Measurements from ENCODE around the gene IGFBPL1. TPM values are rescaled to one million over a fixed set of nuclear protein-coding genes. Genes with fewer than 3 reads are reported as not detected.
A peak's percentile ranks its signal among the peaks of the same experiment; 100 is the strongest.
"Not testable (repeated sequence)": the region's sequence is repeated elsewhere in the genome, so short reads cannot be mapped to it uniquely, and the experiment has no call there.

Gene IGFBPL1
- total RNA-seq, 1 experiment from 2014 or later: 6.2 TPM

- DNase-seq (ENCODE audit: low read depth): not testable (repeated sequence)
These were observed 25.1 kb downstream of the IGFBPL1 start for GRCh38 chr9:38399191-38399590.

- no peak for DNase-seq (ENCODE audit: low read depth)
These were observed 27.9 kb downstream of the IGFBPL1 start for GRCh38 chr9:38396371-38396671.

DNA sequence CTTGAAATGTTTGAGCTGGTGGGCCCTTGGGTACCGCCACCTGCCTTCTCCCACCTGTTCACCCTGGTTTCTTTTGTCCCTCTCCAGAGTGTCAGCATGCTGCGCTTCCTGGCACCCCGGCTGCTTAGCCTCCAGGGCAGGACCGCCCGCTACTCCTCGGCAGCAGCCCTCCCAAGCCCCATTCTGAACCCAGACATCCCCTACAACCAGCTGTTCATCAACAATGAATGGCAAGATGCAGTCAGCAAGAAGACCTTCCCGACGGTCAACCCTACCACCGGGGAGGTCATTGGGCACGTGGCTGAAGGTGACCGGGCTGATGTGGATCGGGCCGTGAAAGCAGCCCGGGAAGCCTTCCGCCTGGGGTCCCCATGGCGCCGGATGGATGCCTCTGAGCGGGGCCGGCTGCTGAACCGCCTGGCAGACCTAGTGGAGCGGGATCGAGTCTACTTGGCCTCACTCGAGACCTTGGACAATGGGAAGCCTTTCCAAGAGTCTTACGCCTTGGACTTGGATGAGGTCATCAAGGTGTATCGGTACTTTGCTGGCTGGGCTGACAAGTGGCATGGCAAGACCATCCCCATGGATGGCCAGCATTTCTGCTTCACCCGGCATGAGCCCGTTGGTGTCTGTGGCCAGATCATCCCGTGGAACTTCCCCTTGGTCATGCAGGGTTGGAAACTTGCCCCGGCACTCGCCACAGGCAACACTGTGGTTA is 28.4 kb downstream of the IGFBPL1 start:
- no peak for DNase-seq (ENCODE audit: low read depth)

DNA sequence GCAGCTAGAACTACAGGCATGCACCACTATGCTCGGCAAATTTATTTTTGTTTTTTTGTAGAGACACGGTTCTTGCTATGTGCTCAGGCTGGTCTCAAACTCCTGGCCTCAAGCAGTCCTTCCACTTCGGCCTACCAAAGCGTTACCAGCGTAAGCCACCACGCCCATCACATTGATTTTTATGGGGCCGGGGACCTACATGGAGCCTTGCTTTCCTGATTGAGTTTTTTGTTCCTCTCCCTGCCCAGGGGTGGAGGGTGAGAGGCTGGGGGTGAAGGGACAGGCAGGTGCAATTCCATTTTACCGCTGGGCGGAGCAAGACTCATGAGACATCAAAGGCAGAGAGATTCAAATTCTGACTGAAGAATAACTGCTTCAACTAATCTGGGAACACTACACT is 29.8 kb downstream of the IGFBPL1 start:
- DNase-seq (ENCODE audit: low read depth): no peak

- DNase-seq (ENCODE audit: low read depth): no peak
These were observed 31.0 kb downstream of the IGFBPL1 start for GRCh38 chr9:38393128-38393796.

DNA sequence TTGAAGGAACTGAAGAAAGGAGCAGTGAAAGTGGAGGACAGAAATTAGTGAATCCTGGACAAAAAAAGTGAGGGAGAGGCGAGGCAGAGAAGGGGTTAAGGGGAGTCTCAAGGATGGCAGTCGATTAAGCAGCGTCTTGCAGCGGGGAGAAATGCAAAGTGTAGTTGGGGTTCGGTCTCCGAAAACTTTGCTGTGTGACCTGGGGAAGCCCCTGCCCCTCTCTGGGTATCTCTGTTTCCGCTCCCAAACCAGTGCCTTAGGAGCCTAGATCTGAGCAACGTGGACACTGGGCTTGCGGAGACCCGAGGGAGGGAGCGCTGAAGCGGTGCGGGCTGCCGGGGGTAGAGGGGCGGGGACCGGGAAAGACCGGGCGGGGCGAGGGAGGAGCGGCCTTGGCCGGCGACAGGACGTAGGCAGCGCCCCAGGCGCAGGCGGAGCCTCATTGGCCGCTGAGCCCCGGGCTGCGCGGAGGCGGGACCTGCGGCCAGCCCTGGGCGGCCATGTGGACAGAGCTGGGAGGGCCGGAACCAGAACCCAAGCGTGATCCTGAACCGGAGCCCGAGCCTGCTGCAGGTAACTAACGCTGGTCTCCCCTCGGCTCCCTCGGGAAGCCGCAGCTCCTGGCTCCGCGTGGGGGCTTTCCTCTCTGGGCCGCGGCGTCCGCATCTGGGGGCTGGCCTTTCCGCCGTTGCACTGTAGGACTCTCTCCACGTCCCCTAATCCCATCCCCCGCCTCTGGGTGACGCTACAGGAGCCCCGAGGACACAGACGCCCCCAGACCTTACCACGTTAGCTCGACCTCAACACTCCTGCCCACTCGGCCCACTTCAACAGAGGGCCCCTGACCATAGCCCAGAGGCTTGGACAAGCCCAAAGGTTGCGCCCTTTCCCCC is 31.8 kb downstream of the IGFBPL1 start, which contains the start of gene ALDH1B1:
Gene ALDH1B1, plus strand, starts transcription at position 468 of the 893 bp plus-strand sequence. CDS start 3,047 bp downstream, outside the sequence.
- peak; percentile 78 for DNase-seq (ENCODE audit: low read depth)

DNA sequence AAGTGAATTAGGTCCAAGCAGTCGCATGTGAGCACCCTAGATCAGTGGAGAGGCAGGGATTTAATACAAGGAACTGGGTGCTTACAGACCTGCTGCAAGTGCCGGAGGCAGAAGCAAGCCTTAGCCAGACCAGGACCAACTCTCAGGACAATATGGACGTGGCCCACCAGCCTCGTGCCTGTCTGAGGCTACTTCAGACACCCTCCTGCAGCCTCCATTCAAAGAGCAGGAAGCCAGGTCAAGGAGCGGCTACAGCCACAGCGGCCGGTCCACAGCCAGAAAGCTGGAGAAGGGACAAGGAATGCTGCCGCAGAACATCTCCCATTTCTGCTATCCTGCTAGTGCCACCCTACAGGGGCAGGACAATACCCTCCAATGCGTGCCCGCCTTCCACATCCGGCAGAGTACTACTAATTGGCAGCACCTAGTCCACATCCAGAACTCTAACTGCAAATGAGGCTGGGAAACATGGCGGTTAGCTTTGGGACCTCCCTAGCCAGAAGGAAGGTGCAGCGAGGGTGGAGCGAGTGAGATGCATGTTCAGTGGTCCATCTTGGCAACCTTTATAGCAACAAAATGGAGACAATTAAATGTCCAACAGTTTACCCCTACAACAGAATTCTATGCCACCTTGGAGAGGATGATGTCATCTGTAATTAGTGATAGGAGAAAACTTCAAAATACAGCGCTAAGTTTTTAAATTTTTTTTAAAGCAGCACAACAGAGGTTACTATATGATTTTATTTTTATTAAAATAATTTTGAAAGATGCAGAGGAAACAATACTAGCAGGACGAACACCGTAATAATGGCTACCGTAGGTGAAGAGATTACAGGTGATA is 32.8 kb downstream of the IGFBPL1 start:
- no peak for DNase-seq (ENCODE audit: low read depth)

GRCh38 chr9:38390851-38391250 is 33.4 kb downstream of the IGFBPL1 start:
- no peak for DNase-seq (ENCODE audit: low read depth)

DNA sequence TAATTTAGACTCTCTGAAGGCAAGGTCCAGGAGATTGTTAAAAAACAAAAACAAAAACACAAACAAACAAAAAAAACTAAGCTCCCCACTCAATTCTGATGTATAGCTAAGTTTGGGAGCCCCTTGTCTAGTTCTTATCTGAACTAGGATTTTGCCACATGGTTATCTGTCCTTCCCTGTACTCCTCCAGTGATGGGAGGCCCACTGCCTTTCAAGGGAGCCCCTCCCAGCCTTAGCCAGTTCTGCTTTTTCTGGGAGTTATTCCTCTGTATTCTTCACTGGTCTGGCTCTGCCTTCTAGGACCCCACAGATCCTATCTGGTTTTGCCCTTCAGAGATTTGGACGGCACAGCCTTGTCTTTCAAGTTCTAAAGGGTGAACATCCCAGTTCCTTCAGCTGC is 33.8 kb downstream of the IGFBPL1 start:
- DNase-seq (ENCODE audit: low read depth): no peak

- DNase-seq (ENCODE audit: low read depth): no peak
These were observed 34.9 kb downstream of the IGFBPL1 start for GRCh38 chr9:38389313-38389712.

DNA sequence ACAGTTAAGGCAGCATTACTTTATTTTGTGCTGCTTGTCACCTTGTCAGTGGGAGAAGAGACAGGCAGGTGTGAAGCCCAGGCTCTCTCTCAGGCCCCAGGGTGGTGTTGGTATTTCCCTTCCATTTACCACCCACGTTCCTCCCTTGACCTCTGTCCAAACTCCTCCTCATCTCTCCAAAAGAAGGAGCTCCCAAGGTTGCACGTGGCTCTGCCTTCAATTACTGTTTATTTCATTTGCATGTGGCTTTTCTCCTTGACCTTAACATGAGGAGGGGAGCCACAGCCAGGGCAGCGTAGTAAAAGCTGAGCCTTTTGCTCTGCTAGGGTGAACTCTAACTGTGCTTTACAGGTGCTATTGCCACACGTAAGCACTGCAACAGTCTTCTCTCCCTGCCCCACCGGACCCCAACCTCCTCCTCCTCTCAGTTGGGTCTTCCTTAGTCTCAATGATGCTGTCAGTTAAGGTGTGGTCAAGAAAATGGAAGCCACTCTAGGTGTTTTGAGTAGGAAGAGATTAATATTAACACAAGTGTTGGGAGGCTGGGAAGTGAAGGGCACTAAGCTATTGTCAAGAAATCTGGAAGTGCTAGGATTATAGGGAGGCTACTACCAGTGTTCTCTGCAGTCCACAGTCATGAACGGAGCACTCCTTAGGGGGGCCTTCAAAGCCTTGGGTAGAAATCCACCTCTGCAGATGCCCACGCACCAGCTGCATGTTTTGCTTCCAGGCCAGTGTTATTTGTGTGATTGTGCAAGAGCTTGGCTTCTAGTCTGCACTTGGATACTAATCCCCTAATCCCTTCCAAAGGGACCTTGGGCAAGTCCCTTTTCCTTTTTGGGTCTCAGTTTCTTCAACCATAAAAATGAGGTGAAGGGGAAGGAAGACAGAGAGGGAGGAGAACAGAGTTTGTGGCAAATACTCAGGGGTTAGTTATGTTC is 35.7 kb downstream of the IGFBPL1 start:
- DNase-seq (ENCODE audit: low read depth): peak; percentile 62

DNA sequence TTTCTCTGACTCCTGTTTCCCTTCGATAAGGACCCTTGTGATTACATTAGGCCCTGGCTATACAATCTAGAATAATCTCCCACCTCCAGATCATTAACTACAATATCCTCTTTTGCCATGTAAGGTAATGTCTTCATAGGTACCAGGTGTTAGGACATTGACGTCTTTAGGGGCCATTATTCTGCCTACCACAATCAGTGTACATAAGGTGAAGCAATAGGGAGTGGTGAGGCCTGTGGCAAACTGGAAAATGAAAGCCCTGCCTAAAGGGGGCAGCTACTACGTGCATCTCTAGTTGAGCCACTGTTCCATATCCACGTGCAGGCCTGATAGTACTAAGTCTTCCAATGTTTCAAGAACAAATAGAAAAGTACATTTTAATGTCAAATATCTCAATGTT is 36.5 kb downstream of the IGFBPL1 start:
- no peak for DNase-seq (ENCODE audit: low read depth)

- DNase-seq (ENCODE audit: low read depth): no peak
These were observed 37.2 kb downstream of the IGFBPL1 start for GRCh38 chr9:38387066-38387465.

DNA sequence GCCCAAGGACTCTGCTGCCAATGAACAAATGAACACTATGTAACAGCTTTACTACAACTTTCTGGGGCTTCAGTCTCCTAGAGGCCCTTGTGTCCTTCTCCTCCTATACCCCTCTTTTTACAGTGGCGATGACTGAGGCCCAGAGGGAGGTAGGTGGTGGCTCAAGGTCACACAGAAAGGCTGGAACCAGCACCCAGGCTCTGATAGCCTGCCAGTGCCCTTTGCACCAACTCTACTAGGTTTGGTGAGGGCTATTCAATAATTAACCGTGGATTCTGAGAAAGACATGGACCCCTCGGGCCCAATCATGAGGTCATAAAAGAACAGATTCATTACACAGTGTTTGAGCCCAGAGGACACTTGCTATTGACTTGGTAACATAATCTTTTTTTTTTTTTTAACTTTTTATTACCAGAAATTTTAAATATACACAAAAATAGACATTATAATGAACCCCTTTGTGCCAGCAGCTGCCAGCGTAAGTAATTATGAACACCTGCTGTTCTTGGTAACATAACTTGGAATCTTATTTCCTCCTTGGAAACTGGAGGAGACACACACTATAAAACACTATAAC is 37.8 kb downstream of the IGFBPL1 start:
- peak; percentile 80 for DNase-seq (ENCODE audit: low read depth)

DNA sequence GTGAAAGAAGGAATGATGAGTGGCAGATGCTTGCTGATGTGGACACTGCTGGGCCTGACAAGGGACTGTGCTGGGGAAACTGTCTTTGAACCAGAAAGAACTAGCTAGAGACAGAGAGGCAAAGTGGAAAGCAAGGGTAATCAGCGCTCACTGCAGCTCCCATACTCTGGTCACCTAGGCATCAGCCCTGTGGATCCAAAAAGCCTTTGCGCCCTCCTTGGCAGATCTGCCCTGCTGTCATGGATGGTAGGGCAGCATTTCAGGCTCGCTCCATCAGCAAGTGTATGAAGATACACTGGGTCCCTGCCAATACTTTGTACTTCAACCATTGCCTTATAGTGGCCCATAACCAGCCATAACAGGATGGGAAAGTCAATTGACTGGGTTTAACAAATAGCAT is 38.4 kb downstream of the IGFBPL1 start:
- DNase-seq (ENCODE audit: low read depth): no peak

GRCh38 chr9:38384990-38385848 is 39.0 kb downstream of the IGFBPL1 start:
- DNase-seq (ENCODE audit: low read depth): no peak

GRCh38 chr9:38382141-38382540 is 42.1 kb downstream of the IGFBPL1 start:
- DNase-seq (ENCODE audit: low read depth): no peak

GRCh38 chr9:38380872-38381534 is 43.3 kb downstream of the IGFBPL1 start:
- DNase-seq (ENCODE audit: low read depth): peak; percentile 61

Data from LHCN-M2 (cell line).